Measurements from ENCODE around the gene CEP128. TPM values are rescaled to one million over a fixed set of nuclear protein-coding genes. Genes with fewer than 3 reads are reported as not detected.

CEP128 gene
- total RNA-seq, 1 experiment from 2014 or later: 16.4 TPM

DNA sequence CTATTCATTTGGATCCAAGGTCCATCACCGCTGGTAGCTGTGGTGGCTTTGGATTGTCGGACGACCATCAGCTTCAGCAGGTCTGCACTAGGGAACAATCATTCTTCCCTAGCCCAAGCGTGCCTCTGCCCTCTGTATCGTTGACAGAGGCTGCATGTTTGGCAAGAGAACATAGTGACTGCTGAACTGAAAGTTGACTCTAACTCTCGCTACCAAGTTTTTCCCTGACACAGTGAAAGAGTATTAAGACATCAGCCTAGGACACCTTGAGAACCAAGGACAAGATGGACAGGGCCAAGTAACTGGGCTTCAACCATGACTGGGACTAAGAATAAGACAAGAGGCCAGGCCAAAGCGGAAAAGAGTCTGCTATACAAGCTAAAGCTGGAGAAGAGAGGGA, 40.1 kb upstream of the CEP128 start:
- intact Hi-C loops (cut with micrococcal nuclease): no loop called here
- H3K36me3 ChIP-seq (ENCODE audit: control insufficient read depth in 1 of 2, insufficient read depth in 2 of 2, low read length in 2 of 2): no peaks in the 10 kb centered on the region
- no peak overlapping the region for H2AFZ ChIP-seq (ENCODE audit: low read depth, low read length, poor library complexity, severe bottlenecking)
- ChIA-PET RAD21 (ENCODE audit: low non-redundant PET in 1 of 2, low total read pairs in 2 of 2, uncharacterized antibody in 2 of 2, unreplicated experiment in 2 of 2) (no interaction called here), POLR2A (no interaction called here), CTCF (no interaction called here)
- H3K27me3 ChIP-seq (ENCODE audit: insufficient read depth, low read length): no peaks in the 10 kb centered on the region
- no peak for ATAC-seq
- no peak for TF ChIP-seq EGR1 (IDR thresholded peaks at IDR 0.05; ENCODE audit: low read depth)
- H3K9me2 ChIP-seq (ENCODE audit: insufficient read depth): no peaks in the 10 kb centered on the region
- no peaks in the 10 kb centered on the region for H3K79me2 ChIP-seq (ENCODE audit: insufficient read depth, low read length)
- H3K4me3 ChIP-seq (replicated peaks in 1 of 2; ENCODE audit: low read depth in 1 of 2, low read length in 2 of 2): no peak overlapping the region
- no peak overlapping the region for H3K4me2 ChIP-seq (ENCODE audit: low read length)
- H3K4me1 ChIP-seq (ENCODE audit: control insufficient read depth in 1 of 2, insufficient read depth in 2 of 2, low read length in 2 of 2): no peaks in the 10 kb centered on the region
- no peak overlapping the region for H3K9ac ChIP-seq (ENCODE audit: low read length)
- no peak for DNase-seq (ENCODE audit: low read depth, low spot score)
- H3K9me3 ChIP-seq (ENCODE audit: control insufficient read depth in 1 of 2, insufficient read depth in 1 of 2, low read depth in 1 of 2, low read length in 2 of 2): no peaks in the 10 kb centered on the region
- no peak overlapping the region for H3K27ac ChIP-seq (ENCODE audit: low read depth, low read length)
- H4K20me1 ChIP-seq (ENCODE audit: insufficient read depth): no peaks in the 10 kb centered on the region
- no TSS peak for BruUV-seq (replicated peaks)

DNA sequence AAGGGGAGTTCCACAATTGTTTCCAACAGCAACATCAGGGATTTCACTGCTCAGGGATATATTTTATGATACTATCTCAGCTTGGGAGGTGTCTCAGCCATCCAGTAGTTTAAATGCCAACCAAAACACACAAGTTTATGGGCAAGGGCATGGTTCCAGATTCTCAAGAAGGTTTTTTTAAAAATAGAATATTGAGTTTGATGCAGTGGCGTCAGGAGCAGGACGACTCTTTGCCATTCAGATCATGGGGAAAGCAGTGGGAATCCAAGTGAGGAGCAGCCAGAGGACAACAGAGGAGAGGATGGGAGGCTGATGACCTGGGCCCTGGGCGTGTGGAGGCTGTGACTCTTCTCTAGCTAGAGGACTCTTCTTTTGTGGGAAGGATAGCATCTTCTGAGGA, 39.6 kb upstream of the CEP128 start:
- ChIA-PET POLR2A (no interaction called here), RAD21 (ENCODE audit: low non-redundant PET in 1 of 2, low total read pairs in 2 of 2, uncharacterized antibody in 2 of 2, unreplicated experiment in 2 of 2) (no interaction called here), CTCF (no interaction called here)
- H3K27ac ChIP-seq (ENCODE audit: low read depth, low read length): no peak overlapping the region
- H3K79me2 ChIP-seq (ENCODE audit: insufficient read depth, low read length): no peaks in the 10 kb centered on the region
- no peak overlapping the region for H3K4me2 ChIP-seq (ENCODE audit: low read length)
- H3K36me3 ChIP-seq (ENCODE audit: control insufficient read depth in 1 of 2, insufficient read depth in 2 of 2, low read length in 2 of 2): no peaks in the 10 kb centered on the region
- no peak overlapping the region for H3K9ac ChIP-seq (ENCODE audit: low read length)
- H3K9me3 ChIP-seq (ENCODE audit: control insufficient read depth in 1 of 2, insufficient read depth in 1 of 2, low read depth in 1 of 2, low read length in 2 of 2): no peaks in the 10 kb centered on the region
- H4K20me1 ChIP-seq (ENCODE audit: insufficient read depth): no peaks in the 10 kb centered on the region
- no peaks in the 10 kb centered on the region for H3K9me2 ChIP-seq (ENCODE audit: insufficient read depth)
- no TSS peak for BruUV-seq (replicated peaks)
- intact Hi-C loops (cut with micrococcal nuclease): no loop called here
- no peaks in the 10 kb centered on the region for H3K4me1 ChIP-seq (ENCODE audit: control insufficient read depth in 1 of 2, insufficient read depth in 2 of 2, low read length in 2 of 2)
- no peak overlapping the region for H2AFZ ChIP-seq (ENCODE audit: low read depth, low read length, poor library complexity, severe bottlenecking)
- DNase-seq (ENCODE audit: low read depth, low spot score) (no peak), ATAC-seq (no peak)
- no peaks in the 10 kb centered on the region for H3K27me3 ChIP-seq (ENCODE audit: insufficient read depth, low read length)
- H3K4me3 ChIP-seq (replicated peaks in 1 of 2; ENCODE audit: low read depth in 1 of 2, low read length in 2 of 2): no peak overlapping the region
- TF ChIP-seq POLR2AphosphoS5 (IDR thresholded peaks at IDR 0.05; ENCODE audit: low read depth, low read length) (no peak), EZH2 (IDR thresholded peaks at IDR 0.05) (no peak), MAX (IDR thresholded peaks at IDR 0.05) (no peak), REST (IDR thresholded peaks at IDR 0.05; ENCODE audit: low read depth) (no peak), SP1 (IDR thresholded peaks at IDR 0.05; ENCODE audit: low read depth) (no peak), SIN3A (IDR thresholded peaks at IDR 0.05; ENCODE audit: low read depth) (no peak), YY1 (IDR thresholded peaks at IDR 0.05; ENCODE audit: extremely low read depth, insufficient replicate concordance, low read depth, low read length) (no peak), ELF1 (IDR thresholded peaks at IDR 0.05; ENCODE audit: borderline replicate concordance, low read depth) (no peak), ZBTB33 (IDR thresholded peaks at IDR 0.05; ENCODE audit: extremely low read depth, insufficient replicate concordance, low read length) (no peak), SRF (IDR thresholded peaks at IDR 0.05; ENCODE audit: low read depth) (no peak), TCF7L2 (IDR thresholded peaks at IDR 0.05; ENCODE audit: borderline replicate concordance, extremely low read depth, insufficient read depth, insufficient read length) (no peak), ZFX (IDR thresholded peaks at IDR 0.05) (no peak)
- TF ChIP-seq, protein P1, sequence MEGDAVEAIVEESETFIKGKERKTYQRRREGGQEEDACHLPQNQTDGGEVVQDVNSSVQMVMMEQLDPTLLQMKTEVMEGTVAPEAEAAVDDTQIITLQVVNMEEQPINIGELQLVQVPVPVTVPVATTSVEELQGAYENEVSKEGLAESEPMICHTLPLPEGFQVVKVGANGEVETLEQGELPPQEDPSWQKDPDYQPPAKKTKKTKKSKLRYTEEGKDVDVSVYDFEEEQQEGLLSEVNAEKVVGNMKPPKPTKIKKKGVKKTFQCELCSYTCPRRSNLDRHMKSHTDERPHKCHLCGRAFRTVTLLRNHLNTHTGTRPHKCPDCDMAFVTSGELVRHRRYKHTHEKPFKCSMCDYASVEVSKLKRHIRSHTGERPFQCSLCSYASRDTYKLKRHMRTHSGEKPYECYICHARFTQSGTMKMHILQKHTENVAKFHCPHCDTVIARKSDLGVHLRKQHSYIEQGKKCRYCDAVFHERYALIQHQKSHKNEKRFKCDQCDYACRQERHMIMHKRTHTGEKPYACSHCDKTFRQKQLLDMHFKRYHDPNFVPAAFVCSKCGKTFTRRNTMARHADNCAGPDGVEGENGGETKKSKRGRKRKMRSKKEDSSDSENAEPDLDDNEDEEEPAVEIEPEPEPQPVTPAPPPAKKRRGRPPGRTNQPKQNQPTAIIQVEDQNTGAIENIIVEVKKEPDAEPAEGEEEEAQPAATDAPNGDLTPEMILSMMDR (IDR thresholded peaks at IDR 0.05 in 2 of 3, conservative IDR thresholded peaks at IDR 0.05 in 1 of 3; ENCODE audit: borderline replicate concordance in 1 of 3, insufficient read depth in 1 of 3, low read depth in 2 of 3, low read length in 2 of 3): no peak

Data from HCT116 (cell line).